OCI-LY1 (cell line): ENCODE data around the gene HAX1.

ENCODE experiments used
- EZH2 ChIP-seq: fragments of 200-600 bp; sonication (generic), shearing (Covaris generic); IDR thresholded peaks from 2 replicates; pipeline ENCODE4 v1.8.0; 2017; ENCODE audit warnings: borderline replicate concordance, mixed run types, mild to moderate bottlenecking, antibody characterized with exemption, low read length, moderate library complexity, mixed read lengths
- TF ChIP-seq, protein P1 (sequence below): fragments of 200-600 bp; sonication (generic), shearing (Covaris generic); IDR thresholded peaks from 2 replicates; pipeline ENCODE4 v1.5.1; 2017; ENCODE audit warnings: mild to moderate bottlenecking, antibody characterized with exemption, low read length, moderate library complexity, mixed read lengths

GRCh38 chr1:154222918-154223317 lies 49.5 kb upstream of the HAX1 start:
- TF ChIP-seq, protein P1, sequence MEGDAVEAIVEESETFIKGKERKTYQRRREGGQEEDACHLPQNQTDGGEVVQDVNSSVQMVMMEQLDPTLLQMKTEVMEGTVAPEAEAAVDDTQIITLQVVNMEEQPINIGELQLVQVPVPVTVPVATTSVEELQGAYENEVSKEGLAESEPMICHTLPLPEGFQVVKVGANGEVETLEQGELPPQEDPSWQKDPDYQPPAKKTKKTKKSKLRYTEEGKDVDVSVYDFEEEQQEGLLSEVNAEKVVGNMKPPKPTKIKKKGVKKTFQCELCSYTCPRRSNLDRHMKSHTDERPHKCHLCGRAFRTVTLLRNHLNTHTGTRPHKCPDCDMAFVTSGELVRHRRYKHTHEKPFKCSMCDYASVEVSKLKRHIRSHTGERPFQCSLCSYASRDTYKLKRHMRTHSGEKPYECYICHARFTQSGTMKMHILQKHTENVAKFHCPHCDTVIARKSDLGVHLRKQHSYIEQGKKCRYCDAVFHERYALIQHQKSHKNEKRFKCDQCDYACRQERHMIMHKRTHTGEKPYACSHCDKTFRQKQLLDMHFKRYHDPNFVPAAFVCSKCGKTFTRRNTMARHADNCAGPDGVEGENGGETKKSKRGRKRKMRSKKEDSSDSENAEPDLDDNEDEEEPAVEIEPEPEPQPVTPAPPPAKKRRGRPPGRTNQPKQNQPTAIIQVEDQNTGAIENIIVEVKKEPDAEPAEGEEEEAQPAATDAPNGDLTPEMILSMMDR: no peak
- no peak for TF ChIP-seq EZH2
